ENCODE measurements around the gene PXDC1.
"Not testable (repeated sequence)": the region's sequence is repeated elsewhere in the genome, so short reads cannot be mapped to it uniquely, and the experiment has no call there.

PXDC1 gene

DNA sequence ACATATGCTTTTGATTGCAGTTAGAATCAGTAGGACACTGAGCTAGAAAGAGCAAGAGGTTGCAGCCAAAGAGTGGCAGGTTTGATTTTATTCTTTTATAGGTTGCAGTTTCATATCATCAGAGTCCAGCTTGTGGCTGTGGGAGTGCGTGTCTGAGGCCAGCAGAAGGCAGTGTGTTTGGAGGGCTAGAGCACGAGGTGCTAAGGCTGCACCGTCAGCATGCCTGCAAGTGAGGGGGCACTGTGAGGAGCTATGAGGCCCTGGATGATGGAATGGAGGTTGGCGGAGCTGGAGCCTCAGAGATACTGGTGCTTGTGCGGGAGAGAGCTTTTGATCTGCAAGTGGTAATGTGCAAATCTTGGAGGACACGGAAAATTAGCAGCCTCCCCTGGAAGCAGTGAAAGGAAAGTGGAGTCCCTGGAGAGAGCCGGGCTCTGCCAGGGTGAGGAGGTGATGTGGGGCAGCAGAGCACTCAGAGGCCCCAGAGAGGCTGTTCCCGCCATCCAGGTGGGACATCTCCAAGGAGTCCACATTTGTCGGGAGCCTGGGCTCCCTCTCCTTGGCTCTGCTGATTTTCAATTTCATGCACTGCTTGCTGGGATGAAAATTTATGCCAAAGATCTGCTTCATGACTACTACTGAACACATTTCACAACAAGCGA lies 43.6 kb downstream of the PXDC1 start:
- DNase-seq = no peak

DNA sequence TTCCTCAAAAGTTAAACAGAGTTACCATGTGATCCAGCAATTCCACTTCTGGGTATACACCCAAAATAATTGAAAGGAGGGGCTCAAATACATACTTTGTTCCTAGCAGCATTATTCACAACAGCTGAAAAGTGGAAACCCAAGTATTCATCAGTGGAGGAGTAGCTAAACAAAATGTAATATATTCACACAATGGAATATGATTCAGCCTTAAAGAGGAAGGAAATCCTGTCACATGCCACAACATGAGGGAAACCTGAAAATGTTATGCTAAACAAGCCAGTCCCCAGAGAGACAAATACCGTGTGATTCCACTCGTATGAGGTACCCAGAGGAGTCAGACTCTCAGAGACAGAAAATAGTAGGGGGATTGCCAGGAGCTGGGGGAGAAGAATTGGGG lies 44.5 kb downstream of the PXDC1 start:
- no peak for DNase-seq

DNA sequence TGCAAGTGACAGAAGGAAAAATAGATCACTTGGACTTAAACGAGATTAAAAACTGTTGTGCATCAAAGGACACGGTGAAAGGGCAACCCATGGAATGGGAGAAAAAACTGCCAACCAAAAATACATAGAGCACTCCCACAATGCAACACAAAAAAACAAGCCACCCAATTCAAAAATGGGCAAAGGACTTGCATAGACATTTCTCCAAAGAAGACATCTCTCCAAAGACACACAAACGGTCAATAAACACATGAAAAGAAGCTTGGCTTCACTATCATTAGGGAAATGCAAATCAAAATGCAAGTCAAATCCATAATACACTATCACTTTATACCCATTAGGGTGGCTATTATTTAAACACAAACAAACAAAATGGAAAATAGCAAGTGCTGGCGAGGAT lies 45.0 kb downstream of the PXDC1 start:
- no peak for DNase-seq

DNA sequence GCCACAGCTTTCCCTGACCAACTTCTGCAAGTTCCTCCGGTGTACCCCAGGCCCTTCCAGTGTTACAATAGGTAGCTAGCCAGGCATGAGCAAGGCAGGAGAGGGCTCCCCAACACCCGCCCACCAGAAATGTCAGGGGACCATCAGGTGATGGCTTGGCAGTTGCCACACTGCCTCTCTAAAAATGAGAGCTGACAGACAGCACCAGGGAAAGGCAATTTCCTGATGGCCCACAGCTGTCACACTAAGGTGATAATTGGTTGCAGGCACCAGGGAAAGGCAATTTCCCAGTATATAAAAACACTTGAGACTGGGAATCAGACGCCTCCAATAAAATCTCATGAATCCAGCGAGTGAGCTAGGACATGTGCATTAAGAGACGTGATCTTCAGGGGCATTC lies 49.9 kb downstream of the PXDC1 start:
- DNase-seq = no peak

DNA sequence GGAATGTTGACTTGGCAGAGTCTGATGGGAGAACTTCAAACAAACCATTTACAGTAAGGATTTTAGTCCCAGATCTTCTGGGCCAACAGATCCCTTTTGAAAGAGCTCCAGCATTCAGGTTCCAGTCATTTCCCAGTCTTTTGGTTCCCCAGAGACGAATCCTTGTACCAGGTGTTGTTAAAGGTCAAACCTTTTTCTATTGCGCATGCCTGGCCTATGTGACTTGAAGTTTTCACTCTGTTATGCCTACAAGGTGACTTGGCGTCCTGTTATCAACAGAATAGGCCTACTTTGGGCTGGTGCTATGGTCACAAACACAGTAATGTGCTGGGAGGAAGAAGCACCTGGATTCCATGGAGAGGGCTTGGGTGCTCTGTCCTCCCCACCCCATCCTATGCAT lies 52.3 kb downstream of the PXDC1 start:
- no peak for DNase-seq

DNA sequence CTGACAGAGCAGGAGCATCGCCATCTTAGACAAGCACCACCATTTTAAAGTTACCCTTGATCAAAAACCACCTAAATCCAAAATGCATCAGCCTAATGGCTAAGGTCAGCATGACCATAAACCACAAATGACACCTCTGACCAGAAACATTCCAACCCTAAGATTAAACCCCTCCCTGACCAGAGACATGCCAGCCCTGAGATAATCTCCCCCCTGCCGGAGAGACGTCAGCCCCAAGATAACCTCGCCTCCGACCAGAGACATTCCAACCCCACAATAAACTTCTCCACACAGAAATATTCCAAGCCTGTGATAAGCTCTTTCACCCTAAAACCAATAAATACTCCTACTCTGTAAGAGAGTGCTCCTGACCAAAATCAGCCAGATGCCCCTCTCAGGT lies 53.5 kb downstream of the PXDC1 start:
- no peak for DNase-seq

DNA sequence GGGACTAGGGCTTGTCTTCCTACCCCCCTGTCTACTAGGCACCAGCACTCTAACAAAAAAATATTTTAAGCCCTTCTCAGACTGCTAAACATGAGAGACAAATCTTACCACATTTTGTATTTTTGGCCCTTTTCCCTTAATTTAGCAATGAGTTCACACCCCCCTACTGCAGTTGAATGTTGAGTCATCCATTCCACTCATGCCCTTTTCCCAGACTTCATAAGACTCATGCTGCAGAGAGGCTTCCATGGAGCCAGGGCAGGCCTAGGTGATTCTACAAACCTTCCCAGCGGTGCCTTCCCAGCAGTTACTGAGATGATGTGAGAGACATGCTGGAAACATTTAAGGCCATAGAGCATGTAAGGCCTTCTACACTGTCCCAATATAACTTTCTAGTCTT lies 53.9 kb downstream of the PXDC1 start:
- DNase-seq = no peak

DNA sequence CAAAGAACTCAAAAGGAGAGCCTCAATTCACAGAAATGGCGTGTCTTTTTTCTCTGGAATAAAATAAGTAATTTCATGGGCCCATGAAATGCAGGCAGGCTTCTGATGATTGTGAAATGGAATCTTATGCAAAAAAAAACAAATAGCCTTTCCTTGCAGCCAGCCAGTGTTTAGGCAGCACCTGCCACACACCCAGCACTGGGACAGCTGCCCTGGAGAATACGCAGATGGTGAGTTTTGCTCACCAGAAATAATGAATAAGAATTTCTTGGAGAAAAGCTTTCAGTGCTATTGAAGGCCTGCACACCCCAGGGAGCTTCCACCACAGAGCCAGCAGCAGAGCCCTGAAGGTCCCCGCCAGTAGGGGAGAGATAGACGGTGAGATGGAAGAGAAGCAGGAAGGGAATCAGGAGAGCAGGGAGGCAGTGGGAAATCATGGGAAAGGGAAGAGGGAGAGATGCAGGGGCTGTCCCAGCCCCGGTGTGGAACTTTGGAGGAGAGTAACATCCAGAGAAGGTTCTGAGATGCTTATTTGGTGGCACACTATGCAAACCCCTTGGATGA lies 54.9 kb downstream of the PXDC1 start:
- DNase-seq = no peak

DNA sequence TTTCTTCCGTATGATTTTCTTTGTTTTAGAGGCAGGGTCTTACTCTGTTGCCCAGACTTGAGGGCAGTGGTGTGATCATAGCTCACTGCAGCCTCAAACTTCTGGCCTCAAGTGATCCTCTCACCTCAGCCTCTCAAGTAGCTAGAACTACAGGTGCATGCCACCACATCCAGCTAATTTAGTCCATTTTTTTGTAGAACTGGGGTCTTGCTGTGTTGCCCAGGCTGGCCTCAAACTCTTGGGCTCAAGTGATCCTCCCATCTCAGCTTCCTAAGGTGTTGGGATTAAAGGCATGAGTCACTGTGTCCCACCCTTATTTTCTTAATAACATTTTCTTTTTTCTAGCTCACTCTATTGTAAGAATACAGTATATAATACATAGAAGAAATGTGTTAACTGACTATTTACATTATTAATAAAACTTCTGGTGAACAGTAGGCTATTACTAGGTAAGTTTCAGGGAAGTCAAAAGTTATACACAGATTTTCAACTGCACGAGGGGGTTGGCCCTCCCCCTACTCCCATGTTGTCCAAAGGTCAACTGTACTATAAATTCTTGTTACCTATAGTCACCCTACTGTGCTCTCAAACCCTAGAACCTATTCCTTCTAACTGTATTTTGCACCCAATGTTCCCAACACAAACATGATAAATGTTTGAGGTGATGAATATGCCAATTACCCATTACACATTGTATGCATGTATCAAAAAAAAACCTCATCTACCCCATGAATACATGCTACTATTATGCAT lies 56.3 kb downstream of the PXDC1 start:
- no peak for DNase-seq

DNA sequence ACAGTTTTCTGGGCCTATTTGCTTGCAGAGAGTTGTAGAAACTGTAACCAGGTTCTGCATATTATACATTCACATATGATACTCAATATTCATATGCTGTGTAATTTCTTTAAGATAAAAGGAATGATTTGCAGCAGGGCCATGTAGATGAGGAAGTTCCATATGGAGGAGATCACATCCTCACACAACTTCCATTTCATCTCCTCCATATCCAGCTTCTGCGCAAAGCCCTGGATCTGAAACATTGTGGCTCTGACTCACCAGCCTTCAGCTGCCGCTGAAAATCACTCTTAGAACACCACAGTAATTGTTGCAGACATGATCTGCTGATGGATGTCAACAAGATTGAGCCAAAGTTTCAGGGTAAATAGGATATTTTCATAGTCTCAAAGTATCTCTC lies 57.7 kb downstream of the PXDC1 start:
- DNase-seq = no peak

DNA sequence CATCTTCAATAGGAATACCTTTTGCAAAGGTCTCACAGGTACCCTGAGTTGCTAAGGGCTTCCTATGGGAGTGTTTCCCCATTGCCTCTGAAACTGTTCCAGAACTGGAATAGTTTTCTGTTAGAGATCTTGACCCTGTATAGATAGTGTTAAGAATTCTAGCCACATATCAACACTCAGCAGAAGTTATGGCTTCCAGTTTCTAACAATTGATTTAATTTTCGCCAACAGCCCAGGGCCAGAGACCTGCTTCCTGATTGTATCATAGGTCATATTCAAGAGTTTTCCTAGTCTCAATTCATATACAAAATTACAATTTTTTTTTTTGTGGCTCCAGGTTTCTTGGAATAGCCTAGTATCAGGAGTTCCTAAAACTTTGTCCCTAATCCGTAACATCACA lies 61.0 kb downstream of the PXDC1 start:
- DNase-seq = no peak

DNA sequence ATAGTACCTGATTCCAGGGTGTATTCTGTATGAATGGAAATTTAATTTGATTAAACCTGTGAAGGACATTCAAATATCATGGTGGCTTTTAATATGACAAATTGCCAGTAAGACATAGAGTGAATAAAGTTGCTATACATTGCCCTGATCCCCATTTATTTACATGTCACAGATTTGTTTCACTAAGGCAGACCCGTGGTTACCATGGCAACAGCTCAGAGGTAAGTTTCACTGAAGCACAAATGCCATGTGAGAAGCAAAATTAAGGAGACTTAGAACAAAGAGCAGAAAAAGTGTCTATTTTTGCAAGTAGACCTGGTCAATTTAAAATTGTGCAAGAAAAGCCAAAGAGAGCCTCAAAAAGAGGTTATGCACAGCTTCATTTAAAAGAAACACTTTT lies 63.7 kb downstream of the PXDC1 start:
- no peak for DNase-seq

DNA sequence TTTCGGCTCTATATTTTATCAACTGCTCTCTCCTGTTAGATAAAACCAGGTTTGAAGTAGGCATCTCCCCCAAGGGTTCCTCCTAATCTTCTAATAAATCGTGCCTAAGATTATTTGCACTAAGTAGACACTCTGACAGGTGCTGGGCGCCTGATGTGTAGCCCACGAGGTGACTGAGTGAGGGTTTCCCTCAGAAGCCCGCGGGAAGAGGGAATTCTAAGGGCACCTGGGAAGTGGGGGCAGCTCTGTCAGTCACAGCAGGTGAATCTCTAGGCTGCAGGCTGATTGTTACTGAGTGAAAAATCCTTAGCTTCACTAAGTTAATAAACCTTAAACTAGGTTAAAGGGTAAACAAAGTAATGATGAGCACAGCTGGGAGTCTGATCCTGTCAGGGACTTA lies 68.2 kb downstream of the PXDC1 start:
- DNase-seq = no peak

DNA sequence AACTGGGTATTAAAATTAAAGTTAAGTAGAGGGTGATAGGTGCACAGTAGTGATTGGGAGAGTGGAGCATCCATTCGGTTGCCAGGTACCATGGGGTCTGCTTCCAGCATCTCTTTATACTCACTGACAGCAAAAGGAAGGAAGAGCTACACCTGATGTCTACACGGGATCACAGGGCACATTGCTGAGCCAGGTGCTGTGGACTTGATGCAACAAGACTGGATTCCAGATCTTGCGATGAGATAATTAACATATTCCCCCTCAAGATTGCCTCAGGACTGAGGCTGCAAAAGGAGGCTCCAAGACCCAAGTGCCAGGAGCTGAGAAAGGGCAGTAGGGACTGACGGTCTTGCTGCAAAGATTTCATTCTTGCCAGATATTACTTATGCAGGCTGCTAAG lies 72.6 kb downstream of the PXDC1 start:
- DNase-seq = no peak

DNA sequence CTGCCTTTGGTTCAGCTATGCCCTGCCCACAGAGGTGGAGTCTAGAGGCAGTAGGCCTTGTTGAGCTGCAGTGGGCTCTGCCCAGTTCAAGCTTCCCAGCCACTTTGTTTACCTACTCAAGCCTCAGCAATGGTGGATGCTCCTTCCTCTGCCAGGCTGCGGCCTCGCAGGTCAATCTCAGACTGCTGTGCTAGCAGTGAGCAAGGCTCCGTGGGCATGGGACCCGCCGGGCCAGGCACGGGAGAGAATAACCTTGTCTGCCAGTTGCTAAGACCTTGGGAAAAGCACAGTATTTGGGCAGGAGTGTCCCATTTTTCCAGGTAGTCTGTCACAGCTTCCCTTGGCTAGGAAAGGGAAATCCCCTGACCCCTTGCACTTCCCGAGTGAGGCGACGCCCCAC lies 73.8 kb downstream of the PXDC1 start:
- DNase-seq = not testable (repeated sequence)

DNA sequence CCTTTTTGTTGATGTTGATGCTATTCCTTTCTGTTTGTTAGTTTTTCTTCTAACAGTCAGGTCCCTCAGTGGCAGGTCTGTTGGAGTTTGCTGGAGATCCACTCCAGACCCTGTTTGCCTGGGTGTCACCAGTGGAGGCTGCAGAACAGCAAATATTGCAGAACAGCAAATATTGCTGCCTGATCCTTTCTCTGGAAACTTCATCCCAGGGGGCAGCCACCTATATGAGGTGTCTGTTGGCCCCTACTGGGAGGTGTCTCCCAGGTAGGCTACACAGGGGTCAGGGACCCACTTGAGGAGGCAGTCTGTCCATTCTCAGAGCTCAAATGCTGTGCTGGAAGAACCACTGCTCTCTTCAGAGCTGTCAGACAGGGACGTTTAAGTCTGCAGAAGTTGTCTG lies 74.2 kb downstream of the PXDC1 start:
- DNase-seq = not testable (repeated sequence)

All from CD4-positive, alpha-beta T cell treated with Interleukin-6 for 4 hours (primary cell).